HG02588 (cell line): ENCODE measurements around the gene ABCC2.

Source experiments
- ATAC-seq: cut with Tn5 transposase; IDR thresholded peaks from one replicate; pipeline ENCODE4 v1.9.1; 2021; ENCODE audit warnings: mild to moderate bottlenecking, moderate library complexity; ENCODE audit not compliant: unreplicated experiment

ABCC2 gene

DNA sequence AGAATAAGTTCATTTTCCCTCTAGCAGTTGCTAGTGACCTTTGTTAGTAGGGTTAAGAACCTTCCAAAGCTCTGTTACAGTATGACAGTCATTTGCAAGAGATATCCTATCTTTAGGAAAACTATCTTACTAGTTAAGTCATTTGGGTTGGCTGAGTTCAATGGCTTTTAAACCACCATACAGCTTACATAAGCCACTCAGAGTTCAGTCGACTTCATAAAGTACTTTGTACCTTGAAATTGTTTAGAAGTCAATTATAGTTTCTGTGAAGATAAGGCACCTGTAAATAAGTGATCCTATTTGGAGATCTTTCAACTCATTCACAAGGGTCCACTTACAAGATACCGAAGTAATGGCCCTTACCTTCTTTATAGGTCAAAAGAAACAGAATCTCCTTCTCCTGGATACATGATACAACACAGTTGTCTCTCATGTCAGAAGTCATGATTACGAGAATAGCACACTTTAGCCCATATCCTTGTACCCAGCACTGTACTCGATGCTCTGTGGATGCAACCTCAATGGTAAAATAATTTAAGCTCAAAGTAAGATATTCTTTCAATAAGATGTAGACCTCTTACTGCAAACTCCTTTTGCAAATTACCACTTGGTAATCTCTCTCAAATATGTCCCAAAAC is 11.9 kb upstream of the ABCC2 start:
- no peak for ATAC-seq

DNA sequence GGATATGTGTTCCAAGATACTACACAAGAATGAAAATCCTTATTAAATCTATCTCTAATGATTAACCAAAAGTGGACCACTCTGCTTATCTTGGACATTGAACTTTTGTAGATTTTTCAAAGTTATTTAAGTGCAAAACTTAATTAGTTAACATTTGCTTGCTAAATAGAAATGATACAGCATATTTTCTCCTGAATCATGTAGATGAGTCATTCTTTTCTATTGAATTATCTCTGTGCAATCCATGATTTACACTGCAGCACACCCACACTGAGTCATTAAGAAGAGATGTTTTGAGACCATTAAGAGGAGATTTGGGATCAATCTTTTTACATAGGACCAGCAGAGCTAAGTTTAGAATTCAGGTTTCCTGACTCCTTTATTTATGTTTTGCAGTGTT is 6.6 kb upstream of the ABCC2 start:
- no peak for ATAC-seq

DNA sequence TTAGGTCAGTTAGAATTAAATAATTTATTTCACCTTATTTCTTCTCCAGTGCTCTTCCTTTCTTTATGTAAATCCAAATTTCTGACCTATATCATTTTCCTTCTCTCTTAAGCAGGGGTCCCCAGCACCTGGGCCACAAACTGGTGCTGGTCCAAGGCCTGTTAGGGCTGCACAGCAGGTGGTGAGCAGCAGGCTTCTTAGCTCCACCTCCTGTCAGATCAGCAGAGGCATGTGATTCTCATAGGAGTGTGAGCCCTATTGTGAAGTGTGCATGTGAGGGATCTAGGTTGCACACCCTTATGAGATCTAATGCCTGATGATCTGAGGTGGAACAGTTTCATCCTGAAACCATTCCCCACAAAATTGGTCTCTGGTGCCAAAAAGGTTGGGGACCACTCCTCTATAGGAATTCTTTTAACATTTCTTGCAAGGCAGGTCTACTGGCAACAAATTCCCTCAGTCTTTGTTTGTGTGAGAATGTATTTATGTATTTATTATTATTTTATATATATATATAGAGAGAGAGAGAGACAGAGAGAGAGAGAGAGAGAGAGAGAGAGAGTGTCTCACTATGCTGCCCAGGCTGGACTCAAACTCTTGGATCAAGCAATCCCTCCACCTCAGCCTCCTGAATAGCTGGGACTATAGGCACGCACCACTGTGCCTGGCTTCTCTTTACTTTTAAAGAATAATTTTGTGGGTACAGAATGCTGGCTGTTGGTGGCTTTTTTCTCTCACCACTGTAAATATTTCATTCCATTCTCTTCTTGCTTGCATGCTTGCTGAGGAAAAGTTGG is 4.3 kb upstream of the ABCC2 start:
- ATAC-seq: no peak

- no peak for ATAC-seq
Measured at GRCh38 chr10:99779335-99779734, 3.1 kb upstream of the ABCC2 start.

DNA sequence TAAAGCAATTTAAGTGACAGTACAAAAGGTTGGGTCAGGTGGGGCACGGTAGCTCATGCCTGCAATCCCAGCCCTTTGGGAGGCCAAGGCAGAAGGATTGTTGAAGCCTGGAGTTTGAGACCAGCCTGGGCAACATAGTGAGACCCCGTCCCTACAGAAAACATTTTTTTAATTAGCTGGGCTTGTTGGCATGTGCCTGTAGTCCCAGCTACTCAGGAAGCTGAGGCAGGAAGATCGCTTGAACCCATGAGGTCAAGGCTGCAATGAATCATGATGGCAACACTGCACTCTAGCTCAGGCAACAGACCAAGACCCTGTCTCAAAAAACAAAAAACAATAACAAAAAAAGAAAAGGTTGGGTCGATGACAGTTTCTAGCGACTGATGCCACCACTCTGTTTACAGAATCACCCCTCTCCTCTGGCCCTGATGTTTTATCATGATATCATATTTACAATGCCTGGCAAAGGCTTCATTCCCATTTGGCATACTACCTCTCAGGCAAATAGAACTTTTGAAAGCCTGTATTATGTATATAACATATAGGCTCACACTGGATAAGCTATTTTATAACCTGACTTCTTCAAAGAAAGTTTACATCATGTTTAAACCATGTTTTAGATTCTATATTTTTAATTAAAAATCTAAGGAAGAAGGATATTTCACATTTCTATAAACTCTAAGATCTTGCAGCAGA is 558 bp upstream of the ABCC2 start:
- no peak for ATAC-seq

DNA sequence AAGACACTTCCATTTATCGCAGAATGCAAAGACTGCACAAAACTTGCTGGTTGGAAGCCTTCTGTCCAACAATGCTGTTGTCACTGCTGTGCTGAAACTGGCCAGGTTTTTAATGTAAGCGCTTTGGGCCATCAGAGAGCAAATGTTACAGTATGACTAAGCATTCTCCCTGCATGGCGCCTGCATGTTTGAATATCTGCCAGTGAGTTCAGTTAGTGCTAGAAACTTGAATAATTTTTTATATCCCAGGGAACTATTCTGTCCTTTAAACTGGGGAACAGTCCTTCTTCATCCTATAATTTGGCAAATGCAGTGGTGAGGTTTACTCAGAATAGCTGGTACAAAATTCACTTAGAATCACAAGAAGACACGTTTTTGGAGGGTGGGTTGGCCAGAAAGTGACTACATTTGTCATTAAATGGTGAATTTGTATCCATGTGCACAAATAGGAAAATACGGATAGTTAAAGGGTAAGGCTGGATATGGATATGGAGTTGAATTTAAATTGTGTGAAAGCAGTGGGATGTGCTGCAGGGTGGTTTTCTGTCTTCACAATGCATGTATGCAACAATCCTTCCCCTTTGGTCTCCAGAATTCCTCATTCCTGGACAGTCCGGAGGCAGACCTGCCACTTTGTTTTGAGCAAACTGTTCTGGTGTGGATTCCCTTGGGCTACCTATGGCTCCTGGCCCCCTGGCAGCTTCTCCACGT is 1.7 kb downstream of the ABCC2 start:
- no peak for ATAC-seq

DNA sequence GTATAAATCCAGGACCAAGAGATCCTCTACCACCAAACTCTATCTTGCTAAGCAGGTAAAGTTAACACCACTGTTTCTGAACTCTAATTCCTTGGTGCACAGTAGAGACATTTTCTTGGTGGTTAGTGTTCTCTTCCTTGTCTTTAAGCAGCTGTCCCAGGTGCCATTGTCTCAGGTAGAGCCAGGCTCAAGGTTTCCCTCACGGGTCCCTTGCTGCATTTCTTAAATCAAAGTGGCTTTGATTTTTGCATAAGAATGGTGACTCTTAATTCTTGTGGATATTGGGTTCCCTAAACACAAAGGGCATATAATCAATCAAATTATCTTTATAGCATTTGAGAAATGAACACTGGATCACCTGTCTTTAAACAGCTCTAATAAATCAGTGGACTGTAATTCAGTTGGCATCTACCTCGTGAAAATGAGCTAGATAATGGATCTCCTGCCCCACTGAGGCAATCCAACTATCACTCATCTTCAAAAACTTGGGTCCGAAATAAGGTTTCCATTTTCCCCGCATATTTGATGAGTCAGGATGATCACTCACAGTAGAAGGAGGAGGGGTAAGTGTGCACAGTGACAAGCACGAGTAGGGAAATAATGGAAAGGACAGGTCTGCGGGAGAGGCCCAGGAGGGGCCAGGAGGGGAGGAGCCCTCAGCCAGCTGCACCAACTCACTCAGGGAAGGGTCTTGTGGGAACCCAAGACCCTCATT is 2.4 kb downstream of the ABCC2 start:
- ATAC-seq: no peak

GRCh38 chr10:99785646-99786045 is 3.2 kb downstream of the ABCC2 start:
- ATAC-seq: no peak

GRCh38 chr10:99787311-99787710 is 4.9 kb downstream of the ABCC2 start:
- ATAC-seq: no peak

GRCh38 chr10:99787782-99788445 is 5.5 kb downstream of the ABCC2 start:
- no peak for ATAC-seq

GRCh38 chr10:99788598-99789256 is 6.3 kb downstream of the ABCC2 start:
- no peak for ATAC-seq

GRCh38 chr10:99791831-99792230 is 9.4 kb downstream of the ABCC2 start:
- ATAC-seq: no peak

GRCh38 chr10:99793819-99794218 is 11.4 kb downstream of the ABCC2 start:
- ATAC-seq: no peak

DNA sequence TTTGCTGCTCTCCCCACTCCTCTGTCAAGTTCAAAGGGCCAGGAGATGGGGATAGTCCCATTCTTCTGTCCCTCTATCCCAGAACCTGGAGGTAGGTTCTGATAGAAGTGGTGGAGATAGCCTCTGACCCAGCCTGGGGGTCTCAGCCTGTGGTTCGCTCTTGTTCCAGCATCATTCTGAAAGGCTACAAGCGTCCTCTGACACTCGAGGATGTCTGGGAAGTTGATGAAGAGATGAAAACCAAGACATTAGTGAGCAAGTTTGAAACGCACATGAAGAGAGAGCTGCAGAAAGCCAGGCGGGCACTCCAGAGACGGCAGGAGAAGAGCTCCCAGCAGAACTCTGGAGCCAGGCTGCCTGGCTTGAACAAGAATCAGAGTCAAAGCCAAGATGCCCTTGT is 14.5 kb downstream of the ABCC2 start:
- ATAC-seq: no peak

- ATAC-seq: no peak
Measured at GRCh38 chr10:99798031-99798430, 15.6 kb downstream of the ABCC2 start.

DNA sequence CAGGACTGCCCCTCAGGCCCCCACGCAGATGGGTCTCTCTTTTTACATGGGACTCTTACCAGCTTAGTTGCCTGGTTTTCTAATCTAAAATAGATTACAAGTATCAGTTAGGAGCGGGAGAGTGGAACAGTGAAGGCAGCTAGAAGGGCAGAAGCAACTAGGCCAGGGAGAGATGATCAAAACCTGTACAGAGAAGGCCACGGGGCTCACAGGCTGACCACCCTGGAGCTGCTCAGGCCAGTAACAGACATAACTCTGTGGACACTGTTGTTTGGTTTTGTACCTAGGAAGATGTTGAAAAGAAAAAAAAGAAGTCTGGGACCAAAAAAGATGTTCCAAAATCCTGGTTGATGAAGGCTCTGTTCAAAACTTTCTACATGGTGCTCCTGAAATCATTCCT is 16.5 kb downstream of the ABCC2 start:
- no peak for ATAC-seq

- ATAC-seq: no peak
Measured at GRCh38 chr10:99799613-99800012, 17.2 kb downstream of the ABCC2 start.

GRCh38 chr10:99804471-99804870 is 22.0 kb downstream of the ABCC2 start:
- ATAC-seq: no peak

DNA sequence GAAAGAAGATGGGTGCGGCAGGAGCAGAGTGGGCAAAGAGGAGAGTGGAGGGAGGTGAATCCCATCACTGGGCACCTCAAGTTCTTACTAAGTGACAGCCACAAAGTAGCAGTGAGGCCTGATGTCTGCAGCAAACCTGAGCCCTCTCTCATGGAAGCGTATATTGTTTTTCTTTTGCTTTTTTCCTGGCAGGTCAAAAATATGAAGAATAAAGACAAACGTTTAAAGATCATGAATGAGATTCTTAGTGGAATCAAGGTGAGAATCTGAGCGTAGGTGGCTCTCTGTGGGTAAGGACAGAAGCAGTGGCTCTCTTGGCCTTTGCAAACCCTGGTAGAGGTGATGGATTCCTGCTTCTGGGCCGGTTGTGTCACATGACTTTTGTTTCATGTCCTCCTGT is 22.8 kb downstream of the ABCC2 start:
- ATAC-seq: no peak

- ATAC-seq: no peak
Measured at GRCh38 chr10:99806091-99806490, 23.7 kb downstream of the ABCC2 start.
